ENCODE measurements around the gene ZBTB11. TPM values are rescaled to one million over a fixed set of nuclear protein-coding genes. Genes with fewer than 3 reads are reported as not detected.

Gene ZBTB11
- total and polyA plus RNA-seq, 2 of the 13 experiments (the other 11 are each of a cell fraction or from before 2014, with no cell fraction given) = 5.9 to 18.1 TPM

DNA sequence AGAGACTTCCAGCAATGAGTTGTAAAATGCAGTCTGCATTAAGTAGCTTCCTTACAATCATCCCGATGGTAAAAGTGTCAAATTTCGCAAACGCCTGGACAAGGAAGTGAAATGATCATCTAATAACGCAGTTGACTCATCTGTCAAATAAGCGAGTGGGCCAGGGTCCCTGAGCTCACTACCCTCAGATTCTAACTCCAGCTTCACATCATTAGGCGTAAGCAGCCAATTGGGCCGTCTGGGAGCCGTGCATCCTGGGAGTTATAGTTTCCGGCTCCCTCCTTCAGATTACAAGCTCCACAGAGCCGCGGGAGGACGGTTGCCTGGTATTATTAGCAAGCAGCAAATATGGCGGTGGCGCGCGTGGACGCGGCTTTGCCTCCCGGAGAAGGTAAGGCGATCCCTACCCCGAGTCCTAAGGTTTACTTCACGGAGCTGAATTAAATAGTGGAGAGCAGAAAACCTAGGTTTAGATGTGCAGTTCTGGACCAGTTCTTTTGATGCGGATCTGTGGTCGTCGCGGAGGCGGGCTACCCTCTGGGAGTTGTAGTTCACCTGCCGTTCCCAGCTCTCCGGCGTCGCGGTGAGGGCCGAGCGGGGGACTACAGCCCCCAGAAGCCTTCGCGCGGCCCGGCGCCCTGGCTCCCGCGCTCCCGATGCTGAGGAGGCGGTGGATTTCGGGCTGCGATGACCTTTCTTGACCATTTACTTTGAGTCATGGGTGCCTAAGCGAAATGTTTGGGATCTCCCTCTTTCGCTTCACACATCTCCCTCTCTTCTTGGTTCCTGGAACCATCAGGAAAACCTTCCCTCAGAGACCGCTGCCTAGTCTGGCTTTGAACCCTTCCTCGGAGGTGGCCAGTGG is 47.6 kb upstream of the ZBTB11 start, which contains the start of gene CEP97 (continued):
- TF ChIP-seq, protein P1, sequence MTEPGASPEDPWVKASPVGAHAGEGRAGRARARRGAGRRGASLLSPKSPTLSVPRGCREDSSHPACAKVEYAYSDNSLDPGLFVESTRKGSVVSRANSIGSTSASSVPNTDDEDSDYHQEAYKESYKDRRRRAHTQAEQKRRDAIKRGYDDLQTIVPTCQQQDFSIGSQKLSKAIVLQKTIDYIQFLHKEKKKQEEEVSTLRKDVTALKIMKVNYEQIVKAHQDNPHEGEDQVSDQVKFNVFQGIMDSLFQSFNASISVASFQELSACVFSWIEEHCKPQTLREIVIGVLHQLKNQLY (CRISPR knock-in tag; IDR thresholded peaks at IDR 0.05) = no peak
- peak; percentile 91 for TF ChIP-seq YY1 (IDR thresholded peaks at IDR 0.05; ENCODE audit: insufficient read depth, insufficient replicate concordance, low read depth, low read length)
- no peak for TF ChIP-seq RAD21 (CRISPR knock-in tag; IDR thresholded peaks at IDR 0.05)
- no peak for TF ChIP-seq KLF6 (CRISPR knock-in tag; IDR thresholded peaks at IDR 0.05)
- TF ChIP-seq, protein P2, sequence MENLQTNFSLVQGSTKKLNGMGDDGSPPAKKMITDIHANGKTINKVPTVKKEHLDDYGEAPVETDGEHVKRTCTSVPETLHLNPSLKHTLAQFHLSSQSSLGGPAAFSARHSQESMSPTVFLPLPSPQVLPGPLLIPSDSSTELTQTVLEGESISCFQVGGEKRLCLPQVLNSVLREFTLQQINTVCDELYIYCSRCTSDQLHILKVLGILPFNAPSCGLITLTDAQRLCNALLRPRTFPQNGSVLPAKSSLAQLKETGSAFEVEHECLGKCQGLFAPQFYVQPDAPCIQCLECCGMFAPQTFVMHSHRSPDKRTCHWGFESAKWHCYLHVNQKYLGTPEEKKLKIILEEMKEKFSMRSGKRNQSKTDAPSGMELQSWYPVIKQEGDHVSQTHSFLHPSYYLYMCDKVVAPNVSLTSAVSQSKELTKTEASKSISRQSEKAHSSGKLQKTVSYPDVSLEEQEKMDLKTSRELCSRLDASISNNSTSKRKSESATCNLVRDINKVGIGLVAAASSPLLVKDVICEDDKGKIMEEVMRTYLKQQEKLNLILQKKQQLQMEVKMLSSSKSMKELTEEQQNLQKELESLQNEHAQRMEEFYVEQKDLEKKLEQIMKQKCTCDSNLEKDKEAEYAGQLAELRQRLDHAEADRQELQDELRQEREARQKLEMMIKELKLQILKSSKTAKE (CRISPR knock-in tag; IDR thresholded peaks at IDR 0.05; ENCODE audit: borderline replicate concordance) = no peak
- TF ChIP-seq PRPF4 (IDR thresholded peaks at IDR 0.05; ENCODE audit: low read depth, low read length, poor library complexity, severe bottlenecking) = no peak
- no peak for TF ChIP-seq GLMP (CRISPR knock-in tag; IDR thresholded peaks at IDR 0.05; ENCODE audit: borderline replicate concordance)
- no peak for TF ChIP-seq HMG20A (CRISPR knock-in tag; IDR thresholded peaks at IDR 0.05; ENCODE audit: borderline replicate concordance)
- TF ChIP-seq ZNF512 (CRISPR knock-in tag; IDR thresholded peaks at IDR 0.05) = no peak
- TF ChIP-seq, protein P3, sequence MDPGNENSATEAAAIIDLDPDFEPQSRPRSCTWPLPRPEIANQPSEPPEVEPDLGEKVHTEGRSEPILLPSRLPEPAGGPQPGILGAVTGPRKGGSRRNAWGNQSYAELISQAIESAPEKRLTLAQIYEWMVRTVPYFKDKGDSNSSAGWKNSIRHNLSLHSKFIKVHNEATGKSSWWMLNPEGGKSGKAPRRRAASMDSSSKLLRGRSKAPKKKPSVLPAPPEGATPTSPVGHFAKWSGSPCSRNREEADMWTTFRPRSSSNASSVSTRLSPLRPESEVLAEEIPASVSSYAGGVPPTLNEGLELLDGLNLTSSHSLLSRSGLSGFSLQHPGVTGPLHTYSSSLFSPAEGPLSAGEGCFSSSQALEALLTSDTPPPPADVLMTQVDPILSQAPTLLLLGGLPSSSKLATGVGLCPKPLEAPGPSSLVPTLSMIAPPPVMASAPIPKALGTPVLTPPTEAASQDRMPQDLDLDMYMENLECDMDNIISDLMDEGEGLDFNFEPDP (CRISPR knock-in tag; conservative IDR thresholded peaks at IDR 0.05) = no peak
- no peak for TF ChIP-seq NKX3-1 (CRISPR knock-in tag; IDR thresholded peaks at IDR 0.05)
- TF ChIP-seq, protein P4, sequence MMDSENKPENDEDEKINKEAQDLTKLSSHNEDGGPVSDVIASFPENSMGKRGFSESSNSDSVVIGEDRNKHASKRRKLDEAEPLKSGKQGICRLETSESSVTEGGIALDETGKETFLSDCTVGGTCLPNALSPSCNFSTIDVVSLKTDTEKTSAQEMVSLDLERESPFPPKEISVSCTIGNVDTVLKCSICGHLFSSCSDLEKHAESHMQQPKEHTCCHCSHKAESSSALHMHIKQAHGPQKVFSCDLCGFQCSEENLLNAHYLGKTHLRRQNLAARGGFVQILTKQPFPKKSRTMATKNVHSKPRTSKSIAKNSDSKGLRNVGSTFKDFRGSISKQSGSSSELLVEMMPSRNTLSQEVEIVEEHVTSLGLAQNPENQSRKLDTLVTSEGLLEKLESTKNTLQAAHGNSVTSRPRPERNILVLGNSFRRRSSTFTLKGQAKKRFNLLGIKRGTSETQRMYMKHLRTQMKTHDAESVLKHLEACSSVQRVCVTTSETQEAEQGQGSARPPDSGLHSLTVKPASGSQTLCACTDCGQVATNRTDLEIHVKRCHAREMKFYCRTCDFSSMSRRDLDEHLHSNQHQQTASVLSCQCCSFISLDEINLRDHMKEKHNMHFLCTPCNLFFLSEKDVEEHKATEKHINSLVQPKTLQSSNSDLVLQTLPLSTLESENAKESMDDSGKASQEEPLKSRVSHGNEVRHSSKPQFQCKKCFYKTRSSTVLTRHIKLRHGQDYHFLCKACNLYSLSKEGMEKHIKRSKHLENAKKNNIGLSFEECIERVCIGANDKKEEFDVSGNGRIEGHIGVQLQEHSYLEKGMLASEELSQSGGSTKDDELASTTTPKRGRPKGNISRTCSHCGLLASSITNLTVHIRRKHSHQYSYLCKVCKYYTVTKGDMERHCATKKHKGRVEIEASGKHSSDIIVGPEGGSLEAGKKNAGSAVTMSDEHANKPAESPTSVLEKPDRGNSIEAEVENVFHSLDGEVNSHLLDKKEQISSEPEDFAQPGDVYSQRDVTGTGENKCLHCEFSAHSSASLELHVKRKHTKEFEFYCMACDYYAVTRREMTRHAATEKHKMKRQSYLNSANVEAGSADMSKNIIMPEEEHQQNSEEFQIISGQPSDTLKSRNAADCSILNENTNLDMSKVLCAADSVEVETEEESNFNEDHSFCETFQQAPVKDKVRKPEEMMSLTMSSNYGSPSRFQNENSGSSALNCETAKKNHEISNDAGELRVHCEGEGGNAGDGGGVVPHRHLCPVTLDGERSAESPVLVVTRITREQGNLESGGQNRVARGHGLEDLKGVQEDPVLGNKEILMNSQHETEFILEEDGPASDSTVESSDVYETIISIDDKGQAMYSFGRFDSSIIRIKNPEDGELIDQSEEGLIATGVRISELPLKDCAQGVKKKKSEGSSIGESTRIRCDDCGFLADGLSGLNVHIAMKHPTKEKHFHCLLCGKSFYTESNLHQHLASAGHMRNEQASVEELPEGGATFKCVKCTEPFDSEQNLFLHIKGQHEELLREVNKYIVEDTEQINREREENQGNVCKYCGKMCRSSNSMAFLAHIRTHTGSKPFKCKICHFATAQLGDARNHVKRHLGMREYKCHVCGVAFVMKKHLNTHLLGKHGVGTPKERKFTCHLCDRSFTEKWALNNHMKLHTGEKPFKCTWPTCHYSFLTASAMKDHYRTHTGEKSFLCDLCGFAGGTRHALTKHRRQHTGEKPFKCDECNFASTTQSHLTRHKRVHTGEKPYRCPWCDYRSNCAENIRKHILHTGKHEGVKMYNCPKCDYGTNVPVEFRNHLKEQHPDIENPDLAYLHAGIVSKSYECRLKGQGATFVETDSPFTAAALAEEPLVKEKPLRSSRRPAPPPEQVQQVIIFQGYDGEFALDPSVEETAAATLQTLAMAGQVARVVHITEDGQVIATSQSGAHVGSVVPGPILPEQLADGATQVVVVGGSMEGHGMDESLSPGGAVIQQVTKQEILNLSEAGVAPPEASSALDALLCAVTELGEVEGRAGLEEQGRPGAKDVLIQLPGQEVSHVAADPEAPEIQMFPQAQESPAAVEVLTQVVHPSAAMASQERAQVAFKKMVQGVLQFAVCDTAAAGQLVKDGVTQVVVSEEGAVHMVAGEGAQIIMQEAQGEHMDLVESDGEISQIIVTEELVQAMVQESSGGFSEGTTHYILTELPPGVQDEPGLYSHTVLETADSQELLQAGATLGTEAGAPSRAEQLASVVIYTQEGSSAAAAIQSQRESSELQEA (CRISPR knock-in tag; IDR thresholded peaks at IDR 0.05; ENCODE audit: not compliant biosample characterization) = no peak

Measured in HepG2 (cell line).